ENCODE measurements around the gene MED31.

DNA sequence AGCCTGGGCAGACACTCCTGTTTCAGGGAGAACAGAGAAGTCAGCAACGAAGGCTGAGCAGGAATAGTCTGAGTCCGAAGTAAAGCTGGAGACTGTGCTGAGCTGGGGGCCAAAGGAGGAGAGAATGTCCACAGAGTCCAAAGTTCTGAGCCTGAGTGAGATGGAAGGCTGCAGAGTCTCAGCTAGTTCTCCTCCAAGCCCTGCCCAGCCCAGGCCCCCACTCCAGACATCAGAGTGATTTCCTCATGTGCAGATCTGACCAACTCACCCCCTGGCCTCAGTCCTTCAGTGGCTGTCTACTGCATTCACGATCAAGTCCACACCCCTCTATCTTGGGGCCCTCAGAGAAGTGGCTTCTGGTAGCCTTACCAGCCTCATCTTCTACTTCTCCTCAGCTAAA is 40.1 kb upstream of the MED31 start:
- TF ChIP-seq FOXK1 (CRISPR knock-in tag; IDR thresholded peaks at IDR 0.05) (no peak), TCF7 (CRISPR knock-in tag; IDR thresholded peaks at IDR 0.05; ENCODE audit: low read depth) (no peak), CBFB (CRISPR knock-in tag; IDR thresholded peaks at IDR 0.05; ENCODE audit: low read depth) (no peak), FOXP1 (CRISPR knock-in tag; IDR thresholded peaks at IDR 0.05; ENCODE audit: borderline replicate concordance) (no peak), SP1 (CRISPR knock-in tag; conservative IDR thresholded peaks at IDR 0.05) (no peak), FOXJ3 (CRISPR knock-in tag; IDR thresholded peaks at IDR 0.05; ENCODE audit: borderline replicate concordance) (no peak), ZBTB21 (CRISPR knock-in tag; IDR thresholded peaks at IDR 0.05; ENCODE audit: borderline replicate concordance) (no peak)
- TF ChIP-seq, protein P1, sequence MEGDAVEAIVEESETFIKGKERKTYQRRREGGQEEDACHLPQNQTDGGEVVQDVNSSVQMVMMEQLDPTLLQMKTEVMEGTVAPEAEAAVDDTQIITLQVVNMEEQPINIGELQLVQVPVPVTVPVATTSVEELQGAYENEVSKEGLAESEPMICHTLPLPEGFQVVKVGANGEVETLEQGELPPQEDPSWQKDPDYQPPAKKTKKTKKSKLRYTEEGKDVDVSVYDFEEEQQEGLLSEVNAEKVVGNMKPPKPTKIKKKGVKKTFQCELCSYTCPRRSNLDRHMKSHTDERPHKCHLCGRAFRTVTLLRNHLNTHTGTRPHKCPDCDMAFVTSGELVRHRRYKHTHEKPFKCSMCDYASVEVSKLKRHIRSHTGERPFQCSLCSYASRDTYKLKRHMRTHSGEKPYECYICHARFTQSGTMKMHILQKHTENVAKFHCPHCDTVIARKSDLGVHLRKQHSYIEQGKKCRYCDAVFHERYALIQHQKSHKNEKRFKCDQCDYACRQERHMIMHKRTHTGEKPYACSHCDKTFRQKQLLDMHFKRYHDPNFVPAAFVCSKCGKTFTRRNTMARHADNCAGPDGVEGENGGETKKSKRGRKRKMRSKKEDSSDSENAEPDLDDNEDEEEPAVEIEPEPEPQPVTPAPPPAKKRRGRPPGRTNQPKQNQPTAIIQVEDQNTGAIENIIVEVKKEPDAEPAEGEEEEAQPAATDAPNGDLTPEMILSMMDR (IDR thresholded peaks at IDR 0.05), result no peak
- TF ChIP-seq, protein P2, sequence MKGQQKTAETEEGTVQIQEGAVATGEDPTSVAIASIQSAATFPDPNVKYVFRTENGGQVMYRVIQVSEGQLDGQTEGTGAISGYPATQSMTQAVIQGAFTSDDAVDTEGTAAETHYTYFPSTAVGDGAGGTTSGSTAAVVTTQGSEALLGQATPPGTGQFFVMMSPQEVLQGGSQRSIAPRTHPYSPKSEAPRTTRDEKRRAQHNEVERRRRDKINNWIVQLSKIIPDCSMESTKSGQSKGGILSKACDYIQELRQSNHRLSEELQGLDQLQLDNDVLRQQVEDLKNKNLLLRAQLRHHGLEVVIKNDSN (CRISPR knock-in tag; IDR thresholded peaks at IDR 0.05), result no peak
- TF ChIP-seq, protein P3, sequence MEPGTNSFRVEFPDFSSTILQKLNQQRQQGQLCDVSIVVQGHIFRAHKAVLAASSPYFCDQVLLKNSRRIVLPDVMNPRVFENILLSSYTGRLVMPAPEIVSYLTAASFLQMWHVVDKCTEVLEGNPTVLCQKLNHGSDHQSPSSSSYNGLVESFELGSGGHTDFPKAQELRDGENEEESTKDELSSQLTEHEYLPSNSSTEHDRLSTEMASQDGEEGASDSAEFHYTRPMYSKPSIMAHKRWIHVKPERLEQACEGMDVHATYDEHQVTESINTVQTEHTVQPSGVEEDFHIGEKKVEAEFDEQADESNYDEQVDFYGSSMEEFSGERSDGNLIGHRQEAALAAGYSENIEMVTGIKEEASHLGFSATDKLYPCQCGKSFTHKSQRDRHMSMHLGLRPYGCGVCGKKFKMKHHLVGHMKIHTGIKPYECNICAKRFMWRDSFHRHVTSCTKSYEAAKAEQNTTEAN (CRISPR knock-in tag; IDR thresholded peaks at IDR 0.05), result no peak
- TF ChIP-seq, protein P4, sequence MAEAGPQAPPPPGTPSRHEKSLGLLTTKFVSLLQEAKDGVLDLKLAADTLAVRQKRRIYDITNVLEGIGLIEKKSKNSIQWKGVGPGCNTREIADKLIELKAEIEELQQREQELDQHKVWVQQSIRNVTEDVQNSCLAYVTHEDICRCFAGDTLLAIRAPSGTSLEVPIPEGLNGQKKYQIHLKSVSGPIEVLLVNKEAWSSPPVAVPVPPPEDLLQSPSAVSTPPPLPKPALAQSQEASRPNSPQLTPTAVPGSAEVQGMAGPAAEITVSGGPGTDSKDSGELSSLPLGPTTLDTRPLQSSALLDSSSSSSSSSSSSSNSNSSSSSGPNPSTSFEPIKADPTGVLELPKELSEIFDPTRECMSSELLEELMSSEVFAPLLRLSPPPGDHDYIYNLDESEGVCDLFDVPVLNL (CRISPR knock-in tag; IDR thresholded peaks at IDR 0.05; ENCODE audit: borderline replicate concordance, low read depth), result no peak
- TF ChIP-seq, protein P5, sequence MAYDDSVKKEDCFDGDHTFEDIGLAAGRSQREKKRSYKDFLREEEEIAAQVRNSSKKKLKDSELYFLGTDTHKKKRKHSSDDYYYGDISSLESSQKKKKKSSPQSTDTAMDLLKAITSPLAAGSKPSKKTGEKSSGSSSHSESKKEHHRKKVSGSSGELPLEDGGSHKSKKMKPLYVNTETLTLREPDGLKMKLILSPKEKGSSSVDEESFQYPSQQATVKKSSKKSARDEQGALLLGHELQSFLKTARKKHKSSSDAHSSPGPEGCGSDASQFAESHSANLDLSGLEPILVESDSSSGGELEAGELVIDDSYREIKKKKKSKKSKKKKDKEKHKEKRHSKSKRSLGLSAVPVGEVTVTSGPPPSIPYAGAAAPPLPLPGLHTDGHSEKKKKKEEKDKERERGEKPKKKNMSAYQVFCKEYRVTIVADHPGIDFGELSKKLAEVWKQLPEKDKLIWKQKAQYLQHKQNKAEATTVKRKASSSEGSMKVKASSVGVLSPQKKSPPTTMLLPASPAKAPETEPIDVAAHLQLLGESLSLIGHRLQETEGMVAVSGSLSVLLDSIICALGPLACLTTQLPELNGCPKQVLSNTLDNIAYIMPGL (CRISPR knock-in tag; IDR thresholded peaks at IDR 0.05), result no peak
- TF ChIP-seq, protein P6, sequence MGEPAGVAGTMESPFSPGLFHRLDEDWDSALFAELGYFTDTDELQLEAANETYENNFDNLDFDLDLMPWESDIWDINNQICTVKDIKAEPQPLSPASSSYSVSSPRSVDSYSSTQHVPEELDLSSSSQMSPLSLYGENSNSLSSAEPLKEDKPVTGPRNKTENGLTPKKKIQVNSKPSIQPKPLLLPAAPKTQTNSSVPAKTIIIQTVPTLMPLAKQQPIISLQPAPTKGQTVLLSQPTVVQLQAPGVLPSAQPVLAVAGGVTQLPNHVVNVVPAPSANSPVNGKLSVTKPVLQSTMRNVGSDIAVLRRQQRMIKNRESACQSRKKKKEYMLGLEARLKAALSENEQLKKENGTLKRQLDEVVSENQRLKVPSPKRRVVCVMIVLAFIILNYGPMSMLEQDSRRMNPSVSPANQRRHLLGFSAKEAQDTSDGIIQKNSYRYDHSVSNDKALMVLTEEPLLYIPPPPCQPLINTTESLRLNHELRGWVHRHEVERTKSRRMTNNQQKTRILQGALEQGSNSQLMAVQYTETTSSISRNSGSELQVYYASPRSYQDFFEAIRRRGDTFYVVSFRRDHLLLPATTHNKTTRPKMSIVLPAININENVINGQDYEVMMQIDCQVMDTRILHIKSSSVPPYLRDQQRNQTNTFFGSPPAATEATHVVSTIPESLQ (CRISPR knock-in tag; IDR thresholded peaks at IDR 0.05), result no peak
